Breast epithelium (tissue), 3 donors: ENCODE results near the gene MATN4.

Source experiments
- CTCF ChIP-seq, 3 donors: fragments of 450-650 bp; IDR thresholded peaks; one replicate each; pipeline ENCODE4 v1.5.1; 2016 to 2017; ENCODE audit warnings: antibody characterized with exemption in 3 of 3, mild to moderate bottlenecking in 3 of 3, moderate library complexity in 3 of 3
- POLR2AphosphoS5 ChIP-seq, 3 donors: sonication (generic); formaldehyde crosslinking; IDR thresholded peaks; one replicate each; pipeline ENCODE4 v1.6.1; 2017; ENCODE audit warnings: antibody characterized with exemption in 3 of 3

- TF ChIP-seq POLR2AphosphoS5 (IDR thresholded peaks at IDR 0.05): no peak
- no peak for TF ChIP-seq CTCF (IDR thresholded peaks at IDR 0.05)
These were observed 14.1 kb downstream of the MATN4 start for GRCh38 chr20:45294003-45294368.
